Type B pancreatic cell (in vitro differentiated cells): ENCODE data around the gene VTA1. TPM values are rescaled to one million over a fixed set of nuclear protein-coding genes. Genes with fewer than 3 reads are reported as not detected.
"Not testable (repeated sequence)": the region's sequence is repeated elsewhere in the genome, so short reads cannot be mapped to it uniquely, and the experiment has no call there.

ENCODE experiments used
- DNase-seq: peaks from one replicate; pipeline ENCODE4 v3.0.0; 2021; ENCODE audit warnings: mixed read lengths; ENCODE audit not compliant: unreplicated experiment; ENCODE audit errors: extremely low spot score
- H3K27ac Mint-ChIP-seq: 2 replicates; pipeline ENCODE4 v1.8.0; 2021; ENCODE audit warnings: mild to moderate bottlenecking, mixed read lengths
- H3K27me3 Mint-ChIP-seq: 2 replicates; pipeline ENCODE4 v1.8.0; 2021; ENCODE audit warnings: mixed read lengths
- H3K36me3 Mint-ChIP-seq: 2 replicates; pipeline ENCODE4 v1.8.0; 2021; ENCODE audit warnings: mixed read lengths
- H3K4me1 Mint-ChIP-seq: one replicate; pipeline ENCODE4 v1.8.0; 2021; ENCODE audit warnings: mixed read lengths; ENCODE audit not compliant: unreplicated experiment
- H3K4me3 Mint-ChIP-seq: 2 replicates; pipeline ENCODE4 v1.8.0; 2021; ENCODE audit warnings: mild to moderate bottlenecking, mixed read lengths
- H3K9me3 Mint-ChIP-seq: 2 replicates; pipeline ENCODE4 v1.8.0; 2021; ENCODE audit warnings: mixed read lengths
- total RNA-seq: library from RNA; stranded (reverse); gene quantifications from 2 replicates; pipeline ENCODE4 v1.2.1, GENCODE V29; 2021; ENCODE audit warnings: low replicate concordance
- TF ChIP-seq, protein P1 (sequence below): fragments of 200-600 bp; sonication (generic); conservative IDR thresholded peaks from 2 replicates; pipeline ENCODE4 v1.5.0; 2021; ENCODE audit warnings: antibody characterized with exemption, mild to moderate bottlenecking

VTA1 gene
- total RNA-seq, 1 donor from 2014 or later: 49.9 TPM

DNA sequence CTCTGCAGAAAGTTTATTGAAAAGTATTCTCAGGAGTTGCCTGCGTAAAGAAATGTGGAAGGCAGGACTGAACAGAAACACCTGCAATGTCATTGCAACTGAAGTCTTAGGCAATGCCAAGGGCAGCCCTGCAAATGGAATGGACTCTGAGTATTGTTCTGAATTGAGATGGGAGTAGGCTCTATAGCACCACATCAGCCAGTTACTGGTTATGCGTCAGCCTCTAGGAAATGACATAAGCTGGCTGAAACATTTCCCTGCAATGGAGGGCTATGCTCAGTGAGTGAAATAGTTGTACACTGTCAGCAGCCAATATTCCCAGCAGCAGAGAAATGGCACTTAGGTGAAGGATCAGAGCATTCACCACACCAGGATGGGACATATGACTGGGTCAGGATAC is 28.1 kb upstream of the VTA1 start:
- Mint-ChIP-seq H3K27ac (no peak overlapping the region), H3K36me3 (no peaks in the 10 kb centered on the region), H3K4me3 (no peak overlapping the region), H3K27me3 (peaks cover 6% of the 10 kb centered on the region), H3K4me1 (no peaks in the 10 kb centered on the region), H3K9me3 (no peaks in the 10 kb centered on the region)
- DNase-seq: no peak
- TF ChIP-seq, protein P1, sequence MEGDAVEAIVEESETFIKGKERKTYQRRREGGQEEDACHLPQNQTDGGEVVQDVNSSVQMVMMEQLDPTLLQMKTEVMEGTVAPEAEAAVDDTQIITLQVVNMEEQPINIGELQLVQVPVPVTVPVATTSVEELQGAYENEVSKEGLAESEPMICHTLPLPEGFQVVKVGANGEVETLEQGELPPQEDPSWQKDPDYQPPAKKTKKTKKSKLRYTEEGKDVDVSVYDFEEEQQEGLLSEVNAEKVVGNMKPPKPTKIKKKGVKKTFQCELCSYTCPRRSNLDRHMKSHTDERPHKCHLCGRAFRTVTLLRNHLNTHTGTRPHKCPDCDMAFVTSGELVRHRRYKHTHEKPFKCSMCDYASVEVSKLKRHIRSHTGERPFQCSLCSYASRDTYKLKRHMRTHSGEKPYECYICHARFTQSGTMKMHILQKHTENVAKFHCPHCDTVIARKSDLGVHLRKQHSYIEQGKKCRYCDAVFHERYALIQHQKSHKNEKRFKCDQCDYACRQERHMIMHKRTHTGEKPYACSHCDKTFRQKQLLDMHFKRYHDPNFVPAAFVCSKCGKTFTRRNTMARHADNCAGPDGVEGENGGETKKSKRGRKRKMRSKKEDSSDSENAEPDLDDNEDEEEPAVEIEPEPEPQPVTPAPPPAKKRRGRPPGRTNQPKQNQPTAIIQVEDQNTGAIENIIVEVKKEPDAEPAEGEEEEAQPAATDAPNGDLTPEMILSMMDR: no peak

DNA sequence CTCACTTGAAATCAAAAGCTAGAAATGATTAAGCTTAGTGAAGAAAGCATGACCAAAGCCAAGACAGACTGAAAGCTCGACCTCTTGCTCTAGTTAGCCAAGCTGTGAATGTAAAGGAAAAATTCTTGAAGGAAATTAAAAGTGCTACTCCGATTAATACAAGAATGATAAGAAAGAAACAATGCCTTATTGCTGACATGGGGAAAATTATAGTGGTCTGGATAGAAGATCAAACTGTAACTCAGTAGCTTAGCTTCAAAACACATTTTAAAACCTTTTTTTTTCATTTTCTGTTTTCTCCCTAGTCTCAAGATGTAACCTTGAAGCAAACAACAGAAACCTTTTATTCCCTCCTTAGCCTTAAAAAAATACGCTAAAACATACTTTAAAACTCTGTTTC is 25.7 kb upstream of the VTA1 start:
- TF ChIP-seq, protein P1: no peak
- Mint-ChIP-seq H3K4me3 (no peak overlapping the region), H3K36me3 (no peaks in the 10 kb centered on the region), H3K27me3 (peaks cover 6% of the 10 kb centered on the region), H3K27ac (no peak overlapping the region), H3K4me1 (no peaks in the 10 kb centered on the region), H3K9me3 (no peaks in the 10 kb centered on the region)
- no peak for DNase-seq

DNA sequence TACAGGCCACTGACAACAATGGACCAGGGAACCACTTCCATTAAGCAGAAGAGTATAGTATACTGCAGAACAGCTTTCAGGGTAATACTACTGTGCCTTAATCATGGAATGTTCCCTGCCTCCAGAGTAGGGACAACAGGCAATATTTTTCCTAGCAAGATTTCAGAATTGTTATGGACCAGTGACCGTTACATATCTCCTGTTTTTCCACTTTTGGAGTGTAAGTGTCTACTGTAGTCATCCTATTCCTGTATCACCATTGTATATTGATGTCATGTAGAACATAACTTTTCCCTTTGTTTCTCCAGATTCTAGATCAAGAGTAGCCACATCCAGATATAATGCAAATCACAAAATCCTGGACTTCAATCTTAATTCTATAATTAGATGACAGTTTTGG is 16.2 kb upstream of the VTA1 start:
- Mint-ChIP-seq H3K4me1 (no peaks in the 10 kb centered on the region), H3K4me3 (no peak overlapping the region), H3K27me3 (peaks cover 3% of the 10 kb centered on the region), H3K36me3 (no peaks in the 10 kb centered on the region), H3K9me3 (no peaks in the 10 kb centered on the region), H3K27ac (no peak overlapping the region)
- no peak for DNase-seq
- TF ChIP-seq, protein P1: no peak

DNA sequence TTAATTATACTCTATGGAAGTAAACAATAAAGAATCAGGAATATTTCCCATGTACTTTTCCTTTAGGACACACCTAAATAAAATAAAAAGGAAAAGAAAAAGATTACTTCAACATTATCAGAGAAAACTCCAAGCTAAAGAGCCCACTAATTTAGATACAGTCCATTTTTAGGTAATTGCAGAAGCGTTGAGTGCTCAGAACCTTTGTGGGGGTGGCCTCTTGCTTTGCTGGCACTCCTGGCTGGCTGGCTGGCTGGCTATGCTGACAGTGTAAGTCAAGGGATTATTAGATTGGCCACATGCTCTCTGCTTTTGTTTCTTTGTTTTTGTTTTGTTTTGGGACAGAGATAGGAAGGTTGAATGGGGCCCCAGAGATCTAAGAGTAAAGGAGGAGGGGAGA is 14.4 kb upstream of the VTA1 start, which contains the start of gene GJE1:
TSS of gene GJE1 (plus strand) at position 301 of the 400 bp plus-strand sequence. CDS start 234 bp downstream, outside the sequence.
- TF ChIP-seq, protein P1: no peak
- no peaks in the 10 kb centered on the region for H3K36me3 Mint-ChIP-seq
- no peaks in the 10 kb centered on the region for H3K4me1 Mint-ChIP-seq
- H3K27me3 Mint-ChIP-seq: peaks cover 3% of the 10 kb centered on the region
- no peak within 1 kb of the TSS for H3K27ac Mint-ChIP-seq
- H3K4me3 Mint-ChIP-seq: no peak within 1 kb of the TSS
- DNase-seq: no peak
- no peaks in the 10 kb centered on the region for H3K9me3 Mint-ChIP-seq

DNA sequence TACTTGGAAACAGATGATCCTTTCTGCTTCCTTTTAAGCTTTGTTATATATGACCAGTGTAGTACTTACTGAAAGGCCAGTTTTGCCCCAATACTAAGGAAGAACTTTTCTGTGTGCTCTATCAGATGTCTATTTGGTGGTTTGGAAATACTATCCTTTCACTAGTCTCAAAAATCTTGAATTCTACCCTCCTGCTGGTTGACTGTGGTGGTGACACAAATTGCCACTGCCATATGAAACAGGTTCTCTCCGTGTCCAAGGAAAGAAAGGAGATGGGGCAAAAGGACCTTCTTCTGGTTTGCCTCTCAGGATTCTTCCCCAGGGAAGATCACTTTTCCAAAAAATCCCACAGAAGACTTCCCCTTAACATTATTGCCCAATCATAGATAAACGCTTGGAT is 8.2 kb upstream of the VTA1 start:
- no peak overlapping the region for H3K4me3 Mint-ChIP-seq
- H3K27me3 Mint-ChIP-seq: peaks cover 3% of the 10 kb centered on the region
- H3K4me1 Mint-ChIP-seq: no peaks in the 10 kb centered on the region
- no peaks in the 10 kb centered on the region for H3K9me3 Mint-ChIP-seq
- TF ChIP-seq, protein P1: peak; percentile 34
- no peak overlapping the region for H3K27ac Mint-ChIP-seq
- no peak for DNase-seq
- H3K36me3 Mint-ChIP-seq: no peaks in the 10 kb centered on the region

DNA sequence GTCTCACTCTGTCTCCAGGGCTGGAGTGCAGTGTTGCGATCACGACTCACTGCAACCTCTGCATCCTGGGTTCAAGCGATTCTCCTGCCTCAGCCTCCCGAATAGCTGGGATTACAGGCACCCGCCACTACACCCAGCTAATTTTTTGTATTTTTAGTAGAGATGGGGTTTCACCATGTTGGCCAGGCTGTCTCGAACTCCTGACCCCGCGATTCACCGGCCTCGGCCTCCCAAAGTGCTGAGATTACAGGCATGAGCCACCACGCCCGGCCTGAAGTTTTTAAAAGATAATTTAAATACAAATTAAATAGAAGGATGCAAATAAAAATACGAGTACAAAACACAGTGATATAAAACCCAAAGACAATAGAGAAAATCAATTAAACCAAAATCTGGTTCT is 5.5 kb upstream of the VTA1 start:
- not testable (repeated sequence) for H3K9me3 Mint-ChIP-seq, H3K27me3 Mint-ChIP-seq, H3K27ac Mint-ChIP-seq, DNase-seq, H3K4me1 Mint-ChIP-seq, H3K4me3 Mint-ChIP-seq, H3K36me3 Mint-ChIP-seq
